Left hindlimb (tissue), 1 donor: Measurements from ENCODE around the gene PTGES.

Experiments used
- DNase-seq: peaks from one replicate; pipeline ENCODE4 v3.0.0-alpha.2; 2018

The PTGES gene

GRCh38 chr9:129716091-129716490, 36.8 kb downstream of the PTGES start:
- DNase-seq, result no peak

GRCh38 chr9:129714511-129715061, 38.3 kb downstream of the PTGES start:
- DNase-seq, result peak; percentile 77

GRCh38 chr9:129713402-129713679, 39.5 kb downstream of the PTGES start:
- DNase-seq, result peak; percentile 29

GRCh38 chr9:129712634-129713401, 40.0 kb downstream of the PTGES start:
- DNase-seq, result peak; percentile 30

GRCh38 chr9:129710169-129710453, 42.7 kb downstream of the PTGES start:
- DNase-seq, result no peak

GRCh38 chr9:129709438-129710168, 43.2 kb downstream of the PTGES start:
- no peak for DNase-seq

GRCh38 chr9:129708793-129709192, 44.0 kb downstream of the PTGES start:
- DNase-seq, result no peak

GRCh38 chr9:129704807-129705206, 48.0 kb downstream of the PTGES start:
- DNase-seq, result no peak

GRCh38 chr9:129703667-129704355, 49.0 kb downstream of the PTGES start:
- DNase-seq, result peak; percentile 87

GRCh38 chr9:129702589-129703520, 50.0 kb downstream of the PTGES start:
- peak; percentile 67 for DNase-seq

- no peak for DNase-seq
Observed at GRCh38 chr9:129701549-129701948, 51.3 kb downstream of the PTGES start.

- DNase-seq, result no peak
Observed at GRCh38 chr9:129701054-129701453, 51.8 kb downstream of the PTGES start.

GRCh38 chr9:129698254-129698757, 54.5 kb downstream of the PTGES start:
- DNase-seq, result peak; percentile 58

GRCh38 chr9:129697656-129698253, 55.1 kb downstream of the PTGES start:
- peak; percentile 78 for DNase-seq

GRCh38 chr9:129696944-129697655, 55.7 kb downstream of the PTGES start:
- DNase-seq, result peak; percentile 73

- no peak for DNase-seq
Observed at GRCh38 chr9:129695870-129696269, 57.0 kb downstream of the PTGES start.

GRCh38 chr9:129694243-129694646, 58.6 kb downstream of the PTGES start:
- peak; percentile 60 for DNase-seq

- DNase-seq, result no peak
Observed at GRCh38 chr9:129693741-129694140, 59.1 kb downstream of the PTGES start.

- no peak for DNase-seq
Observed at GRCh38 chr9:129692534-129692933, 60.3 kb downstream of the PTGES start.
